Measurements from ENCODE around the gene ATL1.
"Not testable (repeated sequence)": the region's sequence is repeated elsewhere in the genome, so short reads cannot be mapped to it uniquely, and the experiment has no call there.

Gene ATL1

GRCh38 chr14:50606468-50606867 lies 46.5 kb downstream of the ATL1 start:
- no peak for DNase-seq

- DNase-seq = no peak
Observed at GRCh38 chr14:50607181-50607580, 47.2 kb downstream of the ATL1 start.

- DNase-seq = no peak
Observed at GRCh38 chr14:50607761-50608160, 47.8 kb downstream of the ATL1 start.

- no peak for DNase-seq
Observed at GRCh38 chr14:50608302-50608851, 48.4 kb downstream of the ATL1 start.

GRCh38 chr14:50610465-50610864 lies 50.5 kb downstream of the ATL1 start:
- DNase-seq = no peak

GRCh38 chr14:50612806-50613205 lies 52.9 kb downstream of the ATL1 start:
- no peak for DNase-seq

GRCh38 chr14:50615056-50615455 lies 55.1 kb downstream of the ATL1 start:
- DNase-seq = no peak

- no peak for DNase-seq
Observed at GRCh38 chr14:50615552-50615951, 55.6 kb downstream of the ATL1 start.

- no peak for DNase-seq
Observed at GRCh38 chr14:50616275-50616674, 56.3 kb downstream of the ATL1 start.

GRCh38 chr14:50619569-50620141 lies 59.7 kb downstream of the ATL1 start:
- no peak for DNase-seq

GRCh38 chr14:50620341-50620740 lies 60.4 kb downstream of the ATL1 start:
- DNase-seq = no peak

GRCh38 chr14:50622978-50623377 lies 63.0 kb downstream of the ATL1 start:
- DNase-seq = no peak

GRCh38 chr14:50624447-50624846 lies 64.5 kb downstream of the ATL1 start:
- no peak for DNase-seq

GRCh38 chr14:50624947-50625346 lies 65.0 kb downstream of the ATL1 start:
- DNase-seq = not testable (repeated sequence)

GRCh38 chr14:50631408-50631821 lies 71.5 kb downstream of the ATL1 start:
- DNase-seq = no peak

GRCh38 chr14:50633954-50634353 lies 74.0 kb downstream of the ATL1 start:
- DNase-seq = no peak

- DNase-seq = no peak
Observed at GRCh38 chr14:50635141-50635540, 75.2 kb downstream of the ATL1 start.

GRCh38 chr14:50647282-50647681 lies 87.3 kb downstream of the ATL1 start:
- no peak for DNase-seq

- no peak for DNase-seq
Observed at GRCh38 chr14:50647753-50648152, 87.8 kb downstream of the ATL1 start.

GRCh38 chr14:50649691-50650090 lies 89.7 kb downstream of the ATL1 start:
- no peak for DNase-seq

- DNase-seq = no peak
Observed at GRCh38 chr14:50656776-50657175, 96.8 kb downstream of the ATL1 start.

- no peak for DNase-seq
Observed at GRCh38 chr14:50657753-50658152, 97.8 kb downstream of the ATL1 start.

GRCh38 chr14:50658203-50658602 lies 98.3 kb downstream of the ATL1 start:
- no peak for DNase-seq

- DNase-seq = no peak
Observed at GRCh38 chr14:50659327-50659974, 99.5 kb downstream of the ATL1 start.

- not testable (repeated sequence) for DNase-seq
Observed at GRCh38 chr14:50664579-50664978, 104.6 kb downstream of the ATL1 start.
